HEK293 (cell line): ENCODE measurements around the gene GSTP1.
A peak's percentile ranks its signal among the peaks of the same experiment; 100 is the strongest.
"Not testable (repeated sequence)": the region's sequence is repeated elsewhere in the genome, so short reads cannot be mapped to it uniquely, and the experiment has no call there.

ENCODE experiments used
- CTCF ChIA-PET: fragments of 350-600 bp; formaldehyde crosslinking; extraction: SDS; loops from one replicate; lab custom pipeline; 2021; ENCODE audit warnings: antibody characterized with exemption; lab: Yijun Ruan, JAX
- POLR2A ChIA-PET: fragments of 300-600 bp; formaldehyde crosslinking; extraction: SDS; loops from one replicate; lab custom pipeline; 2020; ENCODE audit warnings: antibody characterized with exemption, inconsistent platforms; lab: Yijun Ruan, JAX
- H3K27ac ChIP-seq: fragments of 200-500 bp; sonication (Bioruptor generic); 2 replicates; pipeline ENCODE4 v1.5.1; 2014; ENCODE audit warnings: low read depth, low read length, control low read depth, inconsistent platforms; ENCODE audit errors: extremely low read depth
- H3K36me3 ChIP-seq, 2 experiments: fragments of 200-500 bp in 1 of 2; sonication (Bioruptor generic) in 1 of 2; 1 replicate in 1 of 2; 2 replicates in 1 of 2; pipeline ENCODE4 v1.5.1; 2014 to 2017; ENCODE audit warnings: inconsistent platforms in 2 of 2, low read length in 2 of 2; ENCODE audit not compliant: control insufficient read depth in 2 of 2, insufficient read depth in 1 of 2
- H3K4me1 ChIP-seq: fragments of 200-500 bp; sonication (Bioruptor generic); 2 replicates; pipeline ENCODE4 v1.5.1; 2014; ENCODE audit warnings: mild to moderate bottlenecking, low read length, inconsistent platforms; ENCODE audit not compliant: control insufficient read depth, insufficient read depth
- H3K4me3 ChIP-seq: 2 replicates; pipeline ENCODE4 v1.5.1; 2011; ENCODE audit warnings: low read depth, mild to moderate bottlenecking, control low read depth, low read length, moderate library complexity
- H3K9me3 ChIP-seq: fragments of 200-500 bp; sonication (Bioruptor generic); 2 replicates; pipeline ENCODE4 v1.5.1; 2014; ENCODE audit warnings: low read depth, low read length, inconsistent platforms; ENCODE audit not compliant: control insufficient read depth, insufficient read depth
- BCL11A ChIP-seq: fragments of 450-650 bp; formaldehyde crosslinking; IDR thresholded peaks from 2 replicates; pipeline ENCODE4 v1.5.1; 2016; ENCODE audit warnings: low read depth, missing biosample characterization, missing genetic modification characterization
- PRDM6 ChIP-seq: fragments of 450-650 bp; formaldehyde crosslinking; IDR thresholded peaks from 2 replicates; pipeline ENCODE4 v1.5.1; 2017; ENCODE audit warnings: missing biosample characterization, missing genetic modification characterization
- TSHZ1 ChIP-seq: fragments of 450-650 bp; formaldehyde crosslinking; IDR thresholded peaks from 2 replicates; pipeline ENCODE4 v1.5.1; 2016; ENCODE audit warnings: missing biosample characterization, missing genetic modification characterization, borderline replicate concordance
- ZBTB17 ChIP-seq: fragments of 450-650 bp; formaldehyde crosslinking; IDR thresholded peaks from 2 replicates; pipeline ENCODE4 v1.5.1; 2016; ENCODE audit warnings: missing biosample characterization, missing genetic modification characterization
- ZNF174 ChIP-seq: fragments of 450-650 bp; formaldehyde crosslinking; IDR thresholded peaks from 2 replicates; pipeline ENCODE4 v1.5.0; 2017; ENCODE audit warnings: missing biosample characterization, mild to moderate bottlenecking, missing genetic modification characterization
- ZNF501 ChIP-seq: fragments of 450-650 bp; formaldehyde crosslinking; IDR thresholded peaks from 2 replicates; pipeline ENCODE4 v1.5.1; 2016; ENCODE audit warnings: missing biosample characterization, missing genetic modification characterization
- ZNF623 ChIP-seq: fragments of 450-650 bp; formaldehyde crosslinking; IDR thresholded peaks from 2 replicates; pipeline ENCODE4 v1.5.1; 2016; ENCODE audit warnings: missing biosample characterization, missing genetic modification characterization
- ZNF776 ChIP-seq: fragments of 450-650 bp; formaldehyde crosslinking; IDR thresholded peaks from 2 replicates; pipeline ENCODE4 v1.5.0; 2017; ENCODE audit warnings: missing biosample characterization, missing genetic modification characterization, borderline replicate concordance
- ZNF777 ChIP-seq: fragments of 450-650 bp; formaldehyde crosslinking; IDR thresholded peaks from 2 replicates; pipeline ENCODE4 v1.5.1; 2017; ENCODE audit warnings: missing biosample characterization, missing genetic modification characterization, borderline replicate concordance

GSTP1 gene

GRCh38 chr11:67600324-67601029, 16.9 kb downstream of the GSTP1 start (continued):
- TF ChIP-seq PRDM6 (tag by site-specific recombination) (no peak), ZNF623 (tag by site-specific recombination) (no peak)

- Histone ChIP-seq H3K4me3 (no peak overlapping the region), H3K27ac (no peak overlapping the region), H3K4me1 (no peaks in the 10 kb centered on the region), H3K36me3 (no peaks in the 10 kb centered on the region), H3K9me3 (no peaks in the 10 kb centered on the region)
- ChIA-PET POLR2A (no interaction called here), CTCF (no interaction called here)
- TF ChIP-seq ZNF174 (tag by site-specific recombination) (no peak), ZNF501 (tag by site-specific recombination) (no peak), ZNF777 (tag by site-specific recombination) (no peak), BCL11A (tag by site-specific recombination) (no peak), TSHZ1 (tag by site-specific recombination) (no peak)
Observed at GRCh38 chr11:67601098-67601497, 17.5 kb downstream of the GSTP1 start.

- H3K27ac ChIP-seq, H3K9me3 ChIP-seq, POLR2A ChIA-PET, H3K4me3 ChIP-seq, H3K4me1 ChIP-seq: not testable (repeated sequence)
- peaks cover 0 to 10% of the 10 kb centered on the region in 2 experiments; a peak in 1 of 3 replicates for H3K36me3 ChIP-seq
- CTCF ChIA-PET, result interaction anchor here (0.8 to 0.9 kb wide), 2 partner anchors 9 to 31 kb away, joined by 3 to 5 read pairs; no protein-coding TSS in a partner anchor
Observed at GRCh38 chr11:67604119-67604518, 20.5 kb downstream of the GSTP1 start.

- Histone ChIP-seq H3K9me3 (no peaks in the 10 kb centered on the region), H3K4me3 (no peak overlapping the region), H3K27ac (no peak overlapping the region), H3K4me1 (no peaks in the 10 kb centered on the region), H3K36me3 (peaks cover 0 to 16% of the 10 kb centered on the region in 2 experiments; a peak in 1 of 3 replicates)
- CTCF ChIA-PET, result interaction anchor here (0.8 to 0.9 kb wide), 2 partner anchors 9 to 32 kb away, joined by 3 to 5 read pairs; no protein-coding TSS in a partner anchor
- POLR2A ChIA-PET, result no interaction called here
- TF ChIP-seq ZNF776 (tag by site-specific recombination), result no peak
- TF ChIP-seq ZBTB17 (tag by site-specific recombination), result 0 out of 2 replicates have a peak, but pooled peaks have one; percentile 15
Observed at GRCh38 chr11:67604815-67605214, 21.2 kb downstream of the GSTP1 start.
